Upper lobe of right lung (tissue), 1 donor: ENCODE data around the gene BNIP3. TPM values are rescaled to one million over a fixed set of nuclear protein-coding genes. Genes with fewer than 3 reads are reported as not detected.
A peak's percentile ranks its signal among the peaks of the same experiment; 100 is the strongest.

Source experiments
- ATAC-seq: fragments of 200-7000 bp; cut with Tn5 transposase; one replicate; pipeline ENCODE4 v1.9.1; 2020; ENCODE audit warnings: mild to moderate bottlenecking, moderate library complexity
- DNase-seq: peaks from one replicate; pipeline ENCODE4 v3.0.0-alpha.2; 2020
- H3K27ac ChIP-seq: fragments of 200-600 bp; one replicate; pipeline ENCODE4 v1.8.0; 2022
- H3K27me3 ChIP-seq: fragments of 200-600 bp; one replicate; pipeline ENCODE4 v1.8.0; 2022; ENCODE audit warnings: mild to moderate bottlenecking
- H3K36me3 ChIP-seq: fragments of 200-600 bp; one replicate; pipeline ENCODE4 v1.8.0; 2022
- H3K4me1 ChIP-seq: fragments of 200-600 bp; one replicate; pipeline ENCODE4 v1.8.0; 2022
- H3K4me3 ChIP-seq: fragments of 200-600 bp; one replicate; pipeline ENCODE4 v1.8.0; 2022; ENCODE audit warnings: mild to moderate bottlenecking
- H3K9me3 ChIP-seq: fragments of 200-600 bp; one replicate; pipeline ENCODE4 v1.8.0; 2022
- intact Hi-C: fragments of 100-400 bp; cut with DNase I; formaldehyde crosslinking; loops from one replicate; pipeline ENCODE4 v1.11.0; 2022
- total RNA-seq: library from RNA; stranded (reverse); fragmentation: NEBNext Ultra II Directional; extraction: Animal tissue kit (Norgen Biotek cat#: 25700); gene quantifications from one replicate; pipeline ENCODE4 v1.2.1, GENCODE V29; 2021
- TF ChIP-seq, protein P1 (sequence below): fragments of 200-600 bp; IDR thresholded peaks from one replicate; pipeline ENCODE4 v1.8.0; 2022; ENCODE audit warnings: antibody characterized with exemption
- donor health status: DM: no; HTN: yes; CAD: no; lungs with severe emphysema.

BNIP3 gene
- total RNA-seq, 1 donor from 2014 or later = 38.2 TPM

DNA sequence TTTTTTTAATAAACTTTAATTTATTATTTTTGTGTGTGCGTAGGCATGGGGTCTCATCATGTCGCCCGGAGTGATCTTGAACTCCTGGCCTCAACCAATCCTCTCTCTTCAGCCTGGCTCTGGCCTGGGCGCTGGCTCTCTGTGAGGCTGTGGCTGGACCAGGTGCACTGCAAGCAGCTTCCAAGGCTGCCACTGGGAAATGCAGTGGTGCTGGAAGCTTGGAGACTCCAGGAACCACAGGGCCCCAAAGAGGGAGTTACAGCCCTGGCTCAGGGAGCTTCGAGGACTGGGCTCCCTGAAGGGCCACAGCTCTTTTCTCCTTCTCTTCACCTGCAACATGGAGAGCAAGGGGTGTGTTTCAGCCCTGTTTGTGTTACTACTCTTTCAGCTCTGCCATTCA lies 36.7 kb upstream of the BNIP3 start:
- intact Hi-C loops = no loop called here
- H3K27ac ChIP-seq = no peak overlapping the region
- peaks cover 2% of the 10 kb centered on the region for H3K27me3 ChIP-seq
- H3K4me3 ChIP-seq = no peak overlapping the region
- no peaks in the 10 kb centered on the region for H3K36me3 ChIP-seq
- H3K4me1 ChIP-seq = no peaks in the 10 kb centered on the region
- no peak for DNase-seq
- ATAC-seq = no peak
- TF ChIP-seq, protein P1, sequence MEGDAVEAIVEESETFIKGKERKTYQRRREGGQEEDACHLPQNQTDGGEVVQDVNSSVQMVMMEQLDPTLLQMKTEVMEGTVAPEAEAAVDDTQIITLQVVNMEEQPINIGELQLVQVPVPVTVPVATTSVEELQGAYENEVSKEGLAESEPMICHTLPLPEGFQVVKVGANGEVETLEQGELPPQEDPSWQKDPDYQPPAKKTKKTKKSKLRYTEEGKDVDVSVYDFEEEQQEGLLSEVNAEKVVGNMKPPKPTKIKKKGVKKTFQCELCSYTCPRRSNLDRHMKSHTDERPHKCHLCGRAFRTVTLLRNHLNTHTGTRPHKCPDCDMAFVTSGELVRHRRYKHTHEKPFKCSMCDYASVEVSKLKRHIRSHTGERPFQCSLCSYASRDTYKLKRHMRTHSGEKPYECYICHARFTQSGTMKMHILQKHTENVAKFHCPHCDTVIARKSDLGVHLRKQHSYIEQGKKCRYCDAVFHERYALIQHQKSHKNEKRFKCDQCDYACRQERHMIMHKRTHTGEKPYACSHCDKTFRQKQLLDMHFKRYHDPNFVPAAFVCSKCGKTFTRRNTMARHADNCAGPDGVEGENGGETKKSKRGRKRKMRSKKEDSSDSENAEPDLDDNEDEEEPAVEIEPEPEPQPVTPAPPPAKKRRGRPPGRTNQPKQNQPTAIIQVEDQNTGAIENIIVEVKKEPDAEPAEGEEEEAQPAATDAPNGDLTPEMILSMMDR = no peak
- H3K9me3 ChIP-seq = no peaks in the 10 kb centered on the region

DNA sequence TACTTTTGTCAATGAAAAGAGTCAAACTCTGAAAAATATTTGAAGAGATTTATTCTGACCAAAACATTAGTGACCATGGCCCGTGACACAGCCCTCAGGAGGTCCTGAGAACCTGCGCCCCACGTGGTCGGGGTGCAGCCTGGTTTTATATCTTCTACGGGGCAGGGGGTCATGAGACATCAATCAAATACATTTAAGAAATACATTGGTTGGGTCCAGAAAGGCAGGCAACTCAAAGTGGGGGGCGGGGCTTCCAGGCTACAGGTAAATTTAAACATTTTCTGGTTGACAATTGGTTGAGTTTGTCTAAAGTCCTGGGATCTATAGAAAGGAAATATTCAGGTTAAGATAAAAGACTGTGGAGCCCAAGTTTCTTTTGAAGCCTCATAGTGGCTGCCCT lies 34.8 kb upstream of the BNIP3 start:
- Histone ChIP-seq H3K4me3 (no peak overlapping the region), H3K4me1 (no peaks in the 10 kb centered on the region), H3K27me3 (no peaks in the 10 kb centered on the region), H3K36me3 (no peaks in the 10 kb centered on the region), H3K27ac (no peak overlapping the region), H3K9me3 (no peaks in the 10 kb centered on the region)
- ATAC-seq (no peak), DNase-seq (peak; percentile 19)
- TF ChIP-seq, protein P1 = no peak
- intact Hi-C loops = no loop called here

GRCh38 chr10:132011445-132011844 lies 29.7 kb upstream of the BNIP3 start:
- TF ChIP-seq, protein P1 = no peak
- ATAC-seq (no peak), DNase-seq (no peak)
- no peak overlapping the region for H3K4me3 ChIP-seq
- H3K27me3 ChIP-seq = no peaks in the 10 kb centered on the region
- intact Hi-C loops = no loop called here
- no peaks in the 10 kb centered on the region for H3K9me3 ChIP-seq
- no peaks in the 10 kb centered on the region for H3K36me3 ChIP-seq
- no peaks in the 10 kb centered on the region for H3K4me1 ChIP-seq
- no peak overlapping the region for H3K27ac ChIP-seq

- H3K9me3 ChIP-seq = no peaks in the 10 kb centered on the region
- no peaks in the 10 kb centered on the region for H3K4me1 ChIP-seq
- no peak overlapping the region for H3K27ac ChIP-seq
- no peaks in the 10 kb centered on the region for H3K36me3 ChIP-seq
- H3K4me3 ChIP-seq = no peak overlapping the region
- ATAC-seq (no peak), DNase-seq (no peak)
- intact Hi-C loops = no loop called here
- TF ChIP-seq, protein P1 = no peak
- no peaks in the 10 kb centered on the region for H3K27me3 ChIP-seq
These were observed 29.3 kb upstream of the BNIP3 start for GRCh38 chr10:132011024-132011423.

DNA sequence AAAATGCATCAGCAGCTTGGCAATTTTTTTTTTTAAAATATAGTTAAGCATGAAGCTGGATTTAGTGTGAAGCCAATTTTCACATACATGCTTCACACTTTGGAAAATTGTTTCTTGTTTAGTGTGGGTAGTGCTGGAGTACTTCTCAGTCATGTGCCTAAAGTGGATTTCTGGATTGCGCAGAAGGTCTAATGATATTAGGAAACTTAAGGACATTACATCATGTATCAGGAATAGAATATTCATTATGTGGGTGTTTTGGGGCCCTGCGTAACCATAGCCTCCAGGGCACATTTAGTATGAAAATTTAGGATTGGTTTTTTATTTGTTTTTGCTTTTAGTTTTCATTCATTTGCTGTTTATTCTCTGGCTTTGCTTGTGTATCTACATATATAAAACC lies 28.8 kb upstream of the BNIP3 start:
- no peak for DNase-seq
- Histone ChIP-seq H3K27me3 (no peaks in the 10 kb centered on the region), H3K36me3 (no peaks in the 10 kb centered on the region), H3K9me3 (no peaks in the 10 kb centered on the region), H3K4me1 (no peaks in the 10 kb centered on the region), H3K27ac (no peak overlapping the region), H3K4me3 (no peak overlapping the region)
- peak; percentile 76 for ATAC-seq
- TF ChIP-seq, protein P1 = no peak
- intact Hi-C loops = no loop called here

DNA sequence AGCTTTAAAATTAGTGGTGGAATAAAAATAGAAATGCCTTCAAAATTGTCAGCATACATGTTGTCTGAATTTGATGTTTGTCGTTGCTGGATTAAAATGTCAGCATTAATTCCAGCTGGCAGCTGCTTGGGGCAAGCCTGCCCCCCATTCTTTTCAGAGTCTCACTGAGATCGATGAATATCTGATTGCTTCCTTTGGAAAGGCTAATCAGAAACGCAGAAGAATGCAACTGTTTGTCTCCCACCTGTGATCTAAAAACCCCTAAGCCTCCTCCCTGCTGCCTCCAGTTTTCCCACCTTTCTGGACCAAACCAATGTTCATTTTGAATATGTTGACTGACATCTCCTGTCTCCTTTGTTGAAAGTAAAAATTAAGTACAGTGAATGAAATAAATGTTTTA lies 27.9 kb upstream of the BNIP3 start:
- intact Hi-C loops = no loop called here
- TF ChIP-seq, protein P1 = no peak
- no peak for ATAC-seq

More for the DNA sequence above, 27.9 kb upstream of the BNIP3 start:
- no peak for DNase-seq
- no peaks in the 10 kb centered on the region for H3K9me3 ChIP-seq
- no peaks in the 10 kb centered on the region for H3K27me3 ChIP-seq
- H3K4me3 ChIP-seq = no peak overlapping the region
- no peak overlapping the region for H3K27ac ChIP-seq
- H3K36me3 ChIP-seq = no peaks in the 10 kb centered on the region
- no peaks in the 10 kb centered on the region for H3K4me1 ChIP-seq
